ENCODE measurements around the gene A1CF. TPM values are rescaled to one million over a fixed set of nuclear protein-coding genes. Genes with fewer than 3 reads are reported as not detected.

The A1CF gene
- polyA plus RNA-seq, 3 donors = not detected

DNA sequence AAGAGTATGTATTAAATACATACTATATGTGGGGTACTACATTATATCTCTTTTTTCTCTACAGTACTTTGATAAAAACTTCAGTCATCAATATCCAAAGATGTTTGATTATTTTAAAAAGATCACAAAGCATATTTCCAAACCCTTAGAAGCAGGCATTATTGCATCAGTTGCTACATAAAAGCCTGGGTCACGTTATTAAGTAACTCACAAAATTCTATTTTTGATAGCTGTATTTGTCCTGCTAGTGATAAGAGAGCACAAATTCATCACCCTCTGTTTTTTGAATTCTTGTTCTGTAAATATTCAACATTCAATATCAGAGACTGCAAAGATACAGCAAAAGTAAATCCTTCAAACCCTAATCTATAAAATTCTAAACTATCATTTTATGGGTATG is 30.0 kb downstream of the A1CF start:
- WGBS (ENCODE audit: insufficient coverage) = no CpG with 5 or more reads among the region's 1 CpG
- Mint-ChIP-seq H3K27me3 (ENCODE audit: low read depth in 3 of 3) (peaks cover 0 to 2% (median 2%) of the 10 kb centered on the region in 3 donors), H3K4me1 (no peaks in the 10 kb centered on the region), H3K4me3 (no peak overlapping the region), H3K9me3 (peaks cover 0 to 1% (median 0%) of the 10 kb centered on the region in 7 donors), H3K36me3 (no peaks in the 10 kb centered on the region), H3K27ac (no peak overlapping the region)
- H3K4me2 ChIP-seq (replicated peaks; ENCODE audit: extremely low read depth, low read length, poor library complexity, severe bottlenecking) = no peak overlapping the region
- no peaks in the 10 kb centered on the region for H3K36me3 ChIP-seq (replicated peaks in 1 of 2; ENCODE audit: control insufficient read depth in 1 of 2, insufficient read depth in 2 of 2, low read length in 2 of 2)
- H3K4me3 ChIP-seq (replicated peaks in 1 of 3; ENCODE audit: low read depth in 2 of 3, low read length in 3 of 3) = no peak overlapping the region
- TF ChIP-seq, protein P1, sequence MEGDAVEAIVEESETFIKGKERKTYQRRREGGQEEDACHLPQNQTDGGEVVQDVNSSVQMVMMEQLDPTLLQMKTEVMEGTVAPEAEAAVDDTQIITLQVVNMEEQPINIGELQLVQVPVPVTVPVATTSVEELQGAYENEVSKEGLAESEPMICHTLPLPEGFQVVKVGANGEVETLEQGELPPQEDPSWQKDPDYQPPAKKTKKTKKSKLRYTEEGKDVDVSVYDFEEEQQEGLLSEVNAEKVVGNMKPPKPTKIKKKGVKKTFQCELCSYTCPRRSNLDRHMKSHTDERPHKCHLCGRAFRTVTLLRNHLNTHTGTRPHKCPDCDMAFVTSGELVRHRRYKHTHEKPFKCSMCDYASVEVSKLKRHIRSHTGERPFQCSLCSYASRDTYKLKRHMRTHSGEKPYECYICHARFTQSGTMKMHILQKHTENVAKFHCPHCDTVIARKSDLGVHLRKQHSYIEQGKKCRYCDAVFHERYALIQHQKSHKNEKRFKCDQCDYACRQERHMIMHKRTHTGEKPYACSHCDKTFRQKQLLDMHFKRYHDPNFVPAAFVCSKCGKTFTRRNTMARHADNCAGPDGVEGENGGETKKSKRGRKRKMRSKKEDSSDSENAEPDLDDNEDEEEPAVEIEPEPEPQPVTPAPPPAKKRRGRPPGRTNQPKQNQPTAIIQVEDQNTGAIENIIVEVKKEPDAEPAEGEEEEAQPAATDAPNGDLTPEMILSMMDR (IDR thresholded peaks at IDR 0.05) = no peak
- H3K9ac ChIP-seq (ENCODE audit: insufficient read depth, low read length, poor library complexity, severe bottlenecking) = no peak overlapping the region
- no peak overlapping the region for H3K27ac ChIP-seq (ENCODE audit: low read depth in 1 of 2, low read length in 2 of 2)
- intact Hi-C loops (cut with micrococcal nuclease) = no loop called here
- H4K20me1 ChIP-seq (ENCODE audit: insufficient read depth, low read length) = no peaks in the 10 kb centered on the region
- no peaks in the 10 kb centered on the region for H3K4me1 ChIP-seq (ENCODE audit: control insufficient read depth in 1 of 2, insufficient read depth in 2 of 2, low read length in 2 of 2)
- no peaks in the 10 kb centered on the region for H3K79me2 ChIP-seq (ENCODE audit: insufficient read depth, low read length)
- H2AFZ ChIP-seq (ENCODE audit: insufficient read depth, low read depth, low read length, poor library complexity, severe bottlenecking) = no peak overlapping the region
- DNase-seq = no peak
- H3K9me3 ChIP-seq (replicated peaks in 1 of 2; ENCODE audit: control insufficient read depth in 1 of 2, insufficient read depth in 1 of 2, low read length in 2 of 2) = no peaks in the 10 kb centered on the region
- H3K27me3 ChIP-seq (ENCODE audit: control insufficient read depth in 2 of 2, insufficient read depth in 2 of 2, low read length in 2 of 2) = no peaks in the 10 kb centered on the region

DNA sequence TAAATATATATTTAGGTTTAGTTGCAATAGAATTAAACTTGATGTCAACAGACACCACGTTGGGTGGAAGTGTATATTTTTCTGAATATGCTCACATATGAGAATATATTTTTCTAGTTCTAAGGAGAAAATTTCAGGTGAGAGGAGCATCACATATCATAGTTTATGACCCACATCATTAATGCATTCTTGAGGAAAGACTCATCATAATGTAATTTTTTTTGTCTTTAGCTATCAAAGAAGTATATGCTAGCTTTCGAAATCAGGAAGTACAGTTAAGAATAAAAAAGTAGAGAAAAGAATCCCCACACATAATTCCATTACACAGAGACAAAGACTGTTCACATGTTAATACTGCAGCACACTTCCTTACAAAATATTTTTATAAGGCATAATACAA is 30.4 kb downstream of the A1CF start:
- H2AFZ ChIP-seq (ENCODE audit: insufficient read depth, low read depth, low read length, poor library complexity, severe bottlenecking) = no peak overlapping the region
- H3K4me1 ChIP-seq (ENCODE audit: control insufficient read depth in 1 of 2, insufficient read depth in 2 of 2, low read length in 2 of 2) = no peaks in the 10 kb centered on the region
- no peak overlapping the region for H3K4me3 ChIP-seq (replicated peaks in 1 of 3; ENCODE audit: low read depth in 2 of 3, low read length in 3 of 3)
- H4K20me1 ChIP-seq (ENCODE audit: insufficient read depth, low read length) = no peaks in the 10 kb centered on the region
- Mint-ChIP-seq H3K4me1 (no peaks in the 10 kb centered on the region), H3K27me3 (ENCODE audit: low read depth in 3 of 3) (peaks cover 0 to 2% (median 2%) of the 10 kb centered on the region in 3 donors), H3K4me3 (no peak overlapping the region), H3K36me3 (no peaks in the 10 kb centered on the region), H3K9me3 (peaks cover 0 to 3% (median 0%) of the 10 kb centered on the region in 7 donors), H3K27ac (no peak overlapping the region)
- no peak overlapping the region for H3K4me2 ChIP-seq (replicated peaks; ENCODE audit: extremely low read depth, low read length, poor library complexity, severe bottlenecking)
- no peaks in the 10 kb centered on the region for H3K27me3 ChIP-seq (ENCODE audit: control insufficient read depth in 2 of 2, insufficient read depth in 2 of 2, low read length in 2 of 2)
- DNase-seq = no peak
- no peak overlapping the region for H3K27ac ChIP-seq (ENCODE audit: low read depth in 1 of 2, low read length in 2 of 2)
- H3K36me3 ChIP-seq (replicated peaks in 1 of 2; ENCODE audit: control insufficient read depth in 1 of 2, insufficient read depth in 2 of 2, low read length in 2 of 2) = no peaks in the 10 kb centered on the region
- H3K9me3 ChIP-seq (replicated peaks in 1 of 2; ENCODE audit: control insufficient read depth in 1 of 2, insufficient read depth in 1 of 2, low read length in 2 of 2) = no peaks in the 10 kb centered on the region
- no peak overlapping the region for H3K9ac ChIP-seq (ENCODE audit: insufficient read depth, low read length, poor library complexity, severe bottlenecking)
- intact Hi-C loops (cut with micrococcal nuclease) = no loop called here
- no peaks in the 10 kb centered on the region for H3K79me2 ChIP-seq (ENCODE audit: insufficient read depth, low read length)
- WGBS (ENCODE audit: insufficient coverage) = no CpG with 5 or more reads among the region's 2 CpGs
- TF ChIP-seq, protein P1 (IDR thresholded peaks at IDR 0.05) = no peak

All from CD14-positive monocyte (primary cell).